Ectodermal cell (in vitro differentiated cells): ENCODE measurements around the gene NDNF.

Source experiments
- H3K27ac ChIP-seq: 2 replicates; pipeline ENCODE4 v1.7.0; 2013; ENCODE audit warnings: mild to moderate bottlenecking, low read depth, low read length; ENCODE audit not compliant: insufficient read depth, poor library complexity, severe bottlenecking
- H3K27me3 ChIP-seq: 2 replicates; pipeline ENCODE4 v1.7.0; 2013; ENCODE audit warnings: mild to moderate bottlenecking, low read length; ENCODE audit not compliant: insufficient read depth, control insufficient read depth, poor library complexity, severe bottlenecking
- H3K36me3 ChIP-seq: one replicate; pipeline ENCODE4 v1.7.0; 2013; ENCODE audit warnings: low read length; ENCODE audit not compliant: control insufficient read depth, insufficient read depth
- H3K4me1 ChIP-seq: one replicate; pipeline ENCODE4 v1.7.0; 2013; ENCODE audit warnings: low read length; ENCODE audit not compliant: control insufficient read depth, insufficient read depth
- H3K4me3 ChIP-seq: 2 replicates; pipeline ENCODE4 v1.7.0; 2013; ENCODE audit warnings: low read depth, low read length, control low read depth; ENCODE audit not compliant: insufficient read depth
- H3K9me3 ChIP-seq: 2 replicates; pipeline ENCODE4 v1.7.0; 2013; ENCODE audit warnings: mild to moderate bottlenecking, low read length, moderate library complexity; ENCODE audit not compliant: control insufficient read depth
- WGBS, 2 experiments: methylation state at CpG; one replicate each; pipeline ENCODE4 v1.1.7; 2013; ENCODE audit warnings: missing lambda C conversion rate in 2 of 2; 5-methylcytosine and 5-hydroxymethylcytosine counted together

NDNF gene

DNA sequence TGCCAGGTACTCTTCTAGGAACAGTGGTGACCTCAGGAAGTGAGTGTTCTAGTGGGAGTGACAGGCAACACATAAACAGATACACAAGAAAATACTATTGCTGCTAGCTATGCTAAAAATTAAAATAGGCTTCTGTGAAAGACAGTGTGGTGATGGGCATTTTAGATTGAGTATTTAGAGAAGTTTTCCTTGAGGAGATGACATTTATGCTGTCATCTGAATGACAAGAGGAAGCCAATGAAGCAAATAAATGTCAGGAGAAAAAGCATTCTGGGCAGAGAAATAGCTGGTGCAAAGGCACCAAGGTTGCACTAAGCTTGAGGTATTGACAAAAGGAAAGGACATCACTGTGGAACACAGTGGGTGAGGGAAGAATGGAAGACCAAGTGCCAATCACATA lies 18.0 kb downstream of the NDNF start:
- Histone ChIP-seq H3K36me3 (no peaks in the 10 kb centered on the region), H3K27me3 (no peaks in the 10 kb centered on the region), H3K4me3 (no peak overlapping the region), H3K9me3 (no peaks in the 10 kb centered on the region), H3K4me1 (no peaks in the 10 kb centered on the region), H3K27ac (no peak overlapping the region)

DNA sequence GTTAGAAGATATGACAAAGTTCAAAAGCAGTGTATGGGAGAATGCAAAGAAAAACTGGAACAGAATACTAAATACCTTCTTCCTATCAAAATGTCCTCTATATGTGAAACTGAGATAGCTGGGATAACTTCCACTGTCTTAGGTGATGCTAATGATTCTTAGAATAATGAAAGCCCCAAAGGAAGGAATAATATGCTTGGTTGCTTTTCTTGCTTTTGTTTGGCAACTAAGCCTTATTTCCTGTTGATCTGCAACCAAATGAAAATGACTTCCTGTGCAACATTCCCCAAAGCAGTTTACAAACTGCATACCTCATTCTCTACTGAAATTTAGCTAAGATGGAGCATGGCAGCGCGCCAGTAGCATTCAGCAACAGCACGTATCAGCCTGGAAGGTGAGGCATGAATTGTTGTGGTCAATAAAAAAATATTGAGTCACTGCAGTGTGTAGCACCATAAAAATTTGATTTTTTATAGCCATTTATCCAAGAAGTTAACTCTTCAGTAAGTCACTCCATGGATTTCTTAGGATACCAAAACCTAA lies 18.7 kb downstream of the NDNF start:
- Histone ChIP-seq H3K27ac (no peak overlapping the region), H3K4me3 (no peak overlapping the region), H3K27me3 (no peaks in the 10 kb centered on the region), H3K4me1 (no peaks in the 10 kb centered on the region), H3K36me3 (no peaks in the 10 kb centered on the region), H3K9me3 (no peaks in the 10 kb centered on the region)
- WGBS, 2 experiments, result 83 to 94% methylated on average over 2 to 3 of the region's 3 CpGs

DNA sequence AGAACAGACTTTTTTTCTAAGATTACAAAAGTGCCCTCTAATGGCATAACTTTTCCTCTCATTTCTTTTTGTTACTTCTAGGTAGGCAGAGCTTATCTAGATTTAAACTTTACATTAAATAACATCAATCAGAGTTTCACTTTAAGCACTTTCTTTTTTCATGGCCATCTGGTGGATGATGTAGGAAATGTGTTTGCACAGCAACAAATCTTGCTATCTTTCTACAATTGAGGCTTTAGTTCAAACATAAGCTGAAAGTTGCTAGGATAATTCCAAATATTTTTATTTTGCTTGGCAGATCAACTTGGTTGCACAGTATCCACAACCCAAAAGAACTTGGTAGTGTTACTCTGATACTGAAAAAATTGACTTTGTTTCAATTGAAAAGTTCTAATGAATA lies 22.0 kb downstream of the NDNF start:
- no peak overlapping the region for H3K4me3 ChIP-seq
- H3K4me1 ChIP-seq, result no peaks in the 10 kb centered on the region
- H3K27me3 ChIP-seq, result no peaks in the 10 kb centered on the region
- no peaks in the 10 kb centered on the region for H3K36me3 ChIP-seq
- no peaks in the 10 kb centered on the region for H3K9me3 ChIP-seq
- no peak overlapping the region for H3K27ac ChIP-seq

DNA sequence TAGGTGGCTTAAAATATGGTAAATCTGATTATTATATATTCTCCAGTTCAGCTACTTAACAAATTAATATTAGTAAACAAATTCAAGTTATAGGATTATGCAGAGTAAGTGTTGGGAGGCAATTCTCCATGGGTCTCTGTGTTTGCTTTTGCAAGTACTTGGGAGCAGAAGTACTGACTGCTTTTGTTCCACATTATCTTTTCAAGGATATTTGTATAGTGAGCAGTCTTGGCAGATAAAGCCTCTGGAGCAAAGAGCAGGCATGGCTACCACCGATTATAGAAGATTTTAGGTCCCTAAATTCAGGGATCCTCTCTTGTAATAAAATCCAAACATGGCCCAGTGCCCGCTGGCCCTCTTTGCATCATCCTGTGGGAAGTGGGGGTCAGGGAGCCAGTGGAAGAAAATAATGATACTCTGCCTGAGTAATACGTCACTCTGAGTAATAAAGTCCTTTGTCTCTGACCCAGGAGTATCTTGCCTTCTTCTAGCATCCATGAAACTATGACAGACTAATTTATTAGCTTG lies 23.2 kb downstream of the NDNF start:
- Histone ChIP-seq H3K36me3 (no peaks in the 10 kb centered on the region), H3K4me3 (no peak overlapping the region), H3K27me3 (no peaks in the 10 kb centered on the region), H3K4me1 (no peaks in the 10 kb centered on the region), H3K27ac (no peak overlapping the region), H3K9me3 (no peaks in the 10 kb centered on the region)
- 89 to 90% methylated on average over 3 of the region's 3 CpGs for WGBS, 2 experiments

DNA sequence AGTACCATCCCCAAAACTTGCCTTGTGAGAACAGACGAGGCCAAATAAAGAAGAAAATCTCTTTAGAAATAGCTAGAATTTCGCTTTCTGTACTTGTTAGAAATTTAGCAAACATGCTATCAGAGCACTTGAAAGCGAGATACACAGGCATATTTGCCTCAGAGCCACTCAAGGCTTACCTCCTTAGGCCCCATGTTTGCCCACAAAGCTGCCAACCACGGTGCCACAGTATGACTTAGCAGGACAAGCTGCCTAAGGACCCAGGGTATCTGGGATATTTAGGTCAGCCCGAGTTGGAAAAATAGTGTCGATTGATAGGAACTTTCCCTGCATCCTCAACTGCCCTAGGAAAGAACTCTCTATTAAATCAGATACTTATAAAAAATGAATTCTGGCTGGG lies 24.2 kb downstream of the NDNF start:
- Histone ChIP-seq H3K9me3 (no peaks in the 10 kb centered on the region), H3K27me3 (no peaks in the 10 kb centered on the region), H3K4me1 (no peaks in the 10 kb centered on the region), H3K4me3 (no peak overlapping the region), H3K36me3 (no peaks in the 10 kb centered on the region), H3K27ac (no peak overlapping the region)
- whole genome bisulfite sequencing, 2 experiments, result 89 to 96% methylated on average over 6 of the region's 6 CpGs

DNA sequence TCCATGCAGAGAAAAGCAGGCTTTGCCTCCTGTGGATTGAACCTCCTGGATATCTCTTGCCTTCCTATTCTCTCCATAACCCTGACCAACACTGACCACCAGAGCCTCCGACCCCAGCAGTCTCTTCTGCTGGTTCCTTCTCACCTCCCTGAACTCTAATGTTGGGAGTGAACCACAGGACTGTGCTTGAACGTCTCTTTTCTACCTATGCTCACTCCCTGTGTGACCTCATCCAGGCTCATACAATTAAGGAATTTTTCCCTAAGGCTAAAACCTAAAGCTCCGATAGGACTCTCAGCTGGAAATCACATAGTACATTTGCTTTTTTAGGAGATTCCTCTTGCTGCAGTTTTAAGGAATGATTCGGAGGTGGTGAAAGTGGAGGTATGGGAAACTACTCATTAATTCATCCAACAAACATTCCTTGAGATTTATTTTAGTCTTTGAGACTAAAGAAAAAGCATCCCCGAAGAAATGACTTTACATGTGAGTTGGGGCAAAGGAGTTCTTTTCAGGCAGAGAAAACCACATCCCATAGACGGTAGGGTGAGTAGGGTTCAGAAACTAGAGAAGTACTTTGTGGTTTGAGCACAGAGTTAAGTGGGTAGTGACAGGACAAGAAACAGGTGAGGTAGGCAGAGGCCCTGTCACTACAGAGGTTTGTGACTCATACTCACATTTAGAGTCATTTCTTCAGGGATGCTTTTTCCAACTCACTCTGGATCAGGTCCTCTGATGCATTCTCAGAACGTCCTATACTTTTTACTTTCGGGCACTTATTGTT lies 30.8 kb downstream of the NDNF start:
- 68 to 77% methylated on average over 5 to 7 of the region's 8 CpGs for WGBS, 2 experiments
- Histone ChIP-seq H3K9me3 (no peaks in the 10 kb centered on the region), H3K36me3 (no peaks in the 10 kb centered on the region)

DNA sequence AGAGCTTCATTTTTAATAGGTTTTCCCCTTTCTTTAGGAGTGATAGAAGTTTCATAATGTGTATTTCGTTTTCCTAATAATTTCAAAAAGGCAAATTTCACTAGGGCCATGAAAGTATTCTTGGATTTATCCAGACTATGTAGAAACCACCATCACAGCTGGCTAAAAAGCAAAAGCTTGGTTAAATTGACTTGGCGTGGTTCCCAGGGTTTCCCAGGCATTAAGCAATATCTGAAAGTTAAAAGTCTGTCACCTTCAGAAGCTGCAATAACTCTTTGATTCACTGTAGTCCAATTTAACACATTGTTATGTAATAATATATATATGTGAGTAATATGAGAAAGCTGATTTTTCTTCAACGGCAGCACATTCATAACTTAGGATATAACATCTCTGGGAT lies 38.3 kb downstream of the NDNF start:
- no peak overlapping the region for H3K27ac ChIP-seq
- H3K36me3 ChIP-seq, result no peaks in the 10 kb centered on the region
- 91 to 93% methylated on average over 2 to 3 of the region's 3 CpGs for WGBS, 2 experiments
- no peak overlapping the region for H3K4me3 ChIP-seq
- H3K27me3 ChIP-seq, result no peaks in the 10 kb centered on the region
- H3K4me1 ChIP-seq, result no peaks in the 10 kb centered on the region
- no peaks in the 10 kb centered on the region for H3K9me3 ChIP-seq

More for the DNA sequence above, 30.8 kb downstream of the NDNF start:
- Histone ChIP-seq H3K4me3 (no peak overlapping the region), H3K4me1 (no peaks in the 10 kb centered on the region), H3K27me3 (no peaks in the 10 kb centered on the region), H3K27ac (no peak overlapping the region)

DNA sequence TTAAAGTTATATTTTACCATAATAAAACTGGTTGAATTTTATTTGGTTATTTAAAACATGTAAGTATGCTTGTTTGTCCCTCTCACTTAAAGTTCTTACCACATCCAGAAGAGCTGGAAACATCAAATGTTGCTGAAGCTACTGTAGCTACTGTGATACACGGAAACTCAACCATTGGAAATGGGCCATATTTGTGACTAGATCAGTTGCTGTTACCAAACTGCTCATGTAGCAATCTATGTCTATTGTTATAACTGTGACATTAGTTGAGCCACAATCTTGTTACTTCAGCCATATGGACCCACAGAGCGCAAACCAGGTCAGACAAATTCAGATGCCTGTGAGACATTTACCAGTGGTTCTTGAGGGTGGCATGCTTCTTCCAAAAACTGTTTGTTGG lies 41.6 kb downstream of the NDNF start:
- no peaks in the 10 kb centered on the region for H3K9me3 ChIP-seq
- H3K27ac ChIP-seq, result no peak overlapping the region
- H3K27me3 ChIP-seq, result no peaks in the 10 kb centered on the region
- no peaks in the 10 kb centered on the region for H3K36me3 ChIP-seq
- H3K4me1 ChIP-seq, result no peaks in the 10 kb centered on the region
- WGBS, 2 experiments, result 93 to 98% methylated on average over 2 of the region's 2 CpGs
- no peak overlapping the region for H3K4me3 ChIP-seq

DNA sequence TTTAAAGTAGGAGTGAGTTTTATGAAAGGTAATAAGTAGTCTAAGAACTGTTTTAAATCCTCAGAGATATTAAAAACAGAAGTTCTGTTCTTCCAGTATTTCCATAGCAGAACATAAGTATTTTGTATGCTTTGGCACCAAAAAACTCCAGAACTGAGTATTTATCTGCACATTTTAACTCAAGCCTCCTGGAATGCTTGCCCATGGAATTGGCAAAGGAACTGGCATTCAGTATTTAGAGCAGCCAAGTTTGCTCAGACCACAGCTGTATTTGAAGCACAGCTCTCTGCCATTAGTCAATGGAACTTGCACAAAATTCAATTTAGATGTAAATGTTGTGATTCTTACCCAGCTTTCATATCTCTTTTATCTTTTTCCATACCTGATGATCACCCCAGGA lies 42.2 kb downstream of the NDNF start:
- Histone ChIP-seq H3K27me3 (no peaks in the 10 kb centered on the region), H3K4me3 (no peak overlapping the region), H3K27ac (no peak overlapping the region)

DNA sequence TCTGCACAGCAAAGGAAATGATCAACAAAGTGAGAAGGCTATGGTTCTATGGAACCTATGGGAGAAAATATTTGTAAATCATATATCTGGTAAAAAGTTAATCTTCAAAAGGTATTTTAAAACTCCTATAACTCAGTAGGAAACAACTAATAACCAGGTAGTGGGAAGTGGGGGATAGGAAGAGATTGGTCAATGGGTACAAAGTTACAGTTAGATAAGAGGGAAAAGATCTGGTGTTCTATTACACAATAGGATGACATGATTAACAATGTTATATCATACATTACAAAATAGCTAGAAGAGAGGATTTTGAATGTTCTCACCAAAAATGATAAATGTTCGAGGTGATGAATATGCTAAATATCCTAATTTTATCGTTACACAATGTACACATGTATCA lies 46.3 kb downstream of the NDNF start:
- no peaks in the 10 kb centered on the region for H3K36me3 ChIP-seq
- H3K4me3 ChIP-seq, result no peak overlapping the region
- H3K4me1 ChIP-seq, result no peaks in the 10 kb centered on the region
- 100% methylated on average over 2 of the region's 2 CpGs; no CpG with 5 or more reads in 1 of the 2 experiments for WGBS, 2 experiments
- no peaks in the 10 kb centered on the region for H3K27me3 ChIP-seq
- no peaks in the 10 kb centered on the region for H3K9me3 ChIP-seq
- H3K27ac ChIP-seq, result no peak overlapping the region

More for the DNA sequence above, 42.2 kb downstream of the NDNF start:
- Histone ChIP-seq H3K9me3 (no peaks in the 10 kb centered on the region), H3K4me1 (no peaks in the 10 kb centered on the region), H3K36me3 (no peaks in the 10 kb centered on the region)
